Left forelimb (tissue), 1 donor: Measurements from ENCODE around the gene UNC80.
A peak's percentile ranks its signal among the peaks of the same experiment; 100 is the strongest.
"Not testable (repeated sequence)": the region's sequence is repeated elsewhere in the genome, so short reads cannot be mapped to it uniquely, and the experiment has no call there.

Experiments used
- DNase-seq: peaks from one replicate; pipeline ENCODE4 v3.0.0-alpha.2; 2018; ENCODE audit warnings: low spot score

Gene UNC80, protein sequence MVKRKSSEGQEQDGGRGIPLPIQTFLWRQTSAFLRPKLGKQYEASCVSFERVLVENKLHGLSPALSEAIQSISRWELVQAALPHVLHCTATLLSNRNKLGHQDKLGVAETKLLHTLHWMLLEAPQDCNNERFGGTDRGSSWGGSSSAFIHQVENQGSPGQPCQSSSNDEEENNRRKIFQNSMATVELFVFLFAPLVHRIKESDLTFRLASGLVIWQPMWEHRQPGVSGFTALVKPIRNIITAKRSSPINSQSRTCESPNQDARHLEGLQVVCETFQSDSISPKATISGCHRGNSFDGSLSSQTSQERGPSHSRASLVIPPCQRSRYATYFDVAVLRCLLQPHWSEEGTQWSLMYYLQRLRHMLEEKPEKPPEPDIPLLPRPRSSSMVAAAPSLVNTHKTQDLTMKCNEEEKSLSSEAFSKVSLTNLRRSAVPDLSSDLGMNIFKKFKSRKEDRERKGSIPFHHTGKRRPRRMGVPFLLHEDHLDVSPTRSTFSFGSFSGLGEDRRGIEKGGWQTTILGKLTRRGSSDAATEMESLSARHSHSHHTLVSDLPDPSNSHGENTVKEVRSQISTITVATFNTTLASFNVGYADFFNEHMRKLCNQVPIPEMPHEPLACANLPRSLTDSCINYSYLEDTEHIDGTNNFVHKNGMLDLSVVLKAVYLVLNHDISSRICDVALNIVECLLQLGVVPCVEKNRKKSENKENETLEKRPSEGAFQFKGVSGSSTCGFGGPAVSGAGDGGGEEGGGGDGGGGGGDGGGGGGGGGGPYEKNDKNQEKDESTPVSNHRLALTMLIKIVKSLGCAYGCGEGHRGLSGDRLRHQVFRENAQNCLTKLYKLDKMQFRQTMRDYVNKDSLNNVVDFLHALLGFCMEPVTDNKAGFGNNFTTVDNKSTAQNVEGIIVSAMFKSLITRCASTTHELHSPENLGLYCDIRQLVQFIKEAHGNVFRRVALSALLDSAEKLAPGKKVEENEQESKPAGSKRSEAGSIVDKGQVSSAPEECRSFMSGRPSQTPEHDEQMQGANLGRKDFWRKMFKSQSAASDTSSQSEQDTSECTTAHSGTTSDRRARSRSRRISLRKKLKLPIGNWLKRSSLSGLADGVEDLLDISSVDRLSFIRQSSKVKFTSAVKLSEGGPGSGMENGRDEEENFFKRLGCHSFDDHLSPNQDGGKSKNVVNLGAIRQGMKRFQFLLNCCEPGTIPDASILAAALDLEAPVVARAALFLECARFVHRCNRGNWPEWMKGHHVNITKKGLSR (N-terminal part only)

GRCh38 chr2:209771474-209772289 is at the start of gene UNC80:
Gene UNC80 (plus strand): TSS chr2:209771832. CDS start chr2:209772073, 241 bp downstream.
- peak; percentile 88 for DNase-seq

DNA sequence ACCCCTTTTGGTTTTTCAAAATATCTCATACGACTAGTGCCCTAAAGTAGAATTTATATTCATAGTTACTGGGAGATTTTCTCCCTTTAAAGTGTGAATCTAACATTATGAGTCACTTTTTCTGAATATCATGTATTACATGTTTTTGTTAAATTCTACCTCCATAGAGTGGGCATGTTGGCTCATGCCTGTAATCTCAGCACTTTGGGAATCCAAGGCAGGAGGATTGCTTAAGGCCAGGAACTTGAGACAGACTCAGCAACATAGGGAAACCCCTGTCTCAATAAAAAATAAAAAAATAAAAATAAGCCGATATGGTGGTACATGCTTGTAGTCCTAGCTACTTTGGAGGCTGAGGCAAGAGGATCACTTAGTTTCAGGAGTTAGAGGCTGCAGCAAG is 45.3 kb upstream of the UNC80 start:
- no peak for DNase-seq

- DNase-seq = no peak
Measured at GRCh38 chr2:209727077-209727476, 44.6 kb upstream of the UNC80 start.

GRCh38 chr2:209734805-209735204 is 36.8 kb upstream of the UNC80 start:
- DNase-seq = no peak

DNA sequence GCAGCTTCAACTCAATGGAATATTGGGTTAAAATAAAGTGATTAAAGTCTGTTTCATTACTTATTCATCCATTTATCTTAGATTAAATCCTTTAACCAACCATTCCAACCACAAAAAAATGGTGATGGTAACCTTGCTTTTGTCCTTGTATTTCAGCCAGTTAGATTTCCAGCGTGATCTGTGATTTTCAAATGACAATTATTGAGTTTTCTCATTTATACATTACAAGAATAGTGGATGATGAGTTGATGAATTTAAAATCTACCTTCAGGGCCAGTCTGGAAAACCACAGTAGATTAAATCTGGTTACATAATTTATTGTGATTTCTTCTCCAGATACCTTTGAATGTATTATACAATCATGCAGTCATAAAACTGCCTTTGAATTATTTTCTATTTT is 29.7 kb upstream of the UNC80 start:
- no peak for DNase-seq

- DNase-seq = no peak
Measured at GRCh38 chr2:209753020-209753419, 18.6 kb upstream of the UNC80 start.

- no peak for DNase-seq
Measured at GRCh38 chr2:209757163-209757562, 14.5 kb upstream of the UNC80 start.

GRCh38 chr2:209761566-209761965 is 10.1 kb upstream of the UNC80 start:
- DNase-seq = no peak

- no peak for DNase-seq
Measured at GRCh38 chr2:209762563-209762962, 9.1 kb upstream of the UNC80 start.

DNA sequence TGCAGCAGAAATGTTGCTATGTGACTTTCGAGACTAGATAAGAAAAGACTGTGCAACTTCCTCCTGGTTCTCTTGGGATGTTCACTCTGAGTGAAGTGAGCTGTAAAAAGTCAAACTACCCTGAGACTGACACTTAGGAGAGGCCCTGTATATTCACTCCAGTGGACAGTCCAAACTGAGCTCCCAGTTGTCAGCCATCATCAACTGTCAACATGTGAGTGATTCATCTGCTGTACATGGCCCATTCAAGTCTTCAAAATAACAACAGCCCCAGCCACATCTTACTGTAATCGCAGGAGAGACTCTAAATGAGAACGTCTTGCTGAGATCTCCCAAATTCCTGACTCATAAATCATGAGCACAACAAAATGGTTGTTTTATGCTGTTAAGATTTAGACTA is 8.5 kb upstream of the UNC80 start:
- no peak for DNase-seq

GRCh38 chr2:209766613-209767012 is 5.0 kb upstream of the UNC80 start:
- DNase-seq = no peak

- no peak for DNase-seq
Measured at GRCh38 chr2:209767316-209767715, 4.3 kb upstream of the UNC80 start.

DNA sequence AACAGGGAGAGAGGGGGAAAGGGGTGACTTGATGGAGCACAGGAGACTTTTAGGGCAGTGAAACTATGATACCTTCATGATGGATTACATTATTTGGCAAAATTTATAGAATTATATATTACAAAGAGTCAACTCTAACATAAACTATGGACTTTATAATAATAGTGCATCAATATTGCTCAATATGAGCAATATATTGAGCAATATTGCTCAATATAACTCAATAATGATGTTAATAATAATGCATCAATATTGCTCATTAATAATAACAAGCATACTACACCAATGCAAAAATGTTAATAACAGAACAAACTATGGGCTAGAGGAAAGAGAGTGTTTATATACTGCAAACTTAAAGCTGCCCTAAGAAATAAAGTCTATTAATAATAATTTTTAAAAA is 3.1 kb upstream of the UNC80 start:
- no peak for DNase-seq

DNA sequence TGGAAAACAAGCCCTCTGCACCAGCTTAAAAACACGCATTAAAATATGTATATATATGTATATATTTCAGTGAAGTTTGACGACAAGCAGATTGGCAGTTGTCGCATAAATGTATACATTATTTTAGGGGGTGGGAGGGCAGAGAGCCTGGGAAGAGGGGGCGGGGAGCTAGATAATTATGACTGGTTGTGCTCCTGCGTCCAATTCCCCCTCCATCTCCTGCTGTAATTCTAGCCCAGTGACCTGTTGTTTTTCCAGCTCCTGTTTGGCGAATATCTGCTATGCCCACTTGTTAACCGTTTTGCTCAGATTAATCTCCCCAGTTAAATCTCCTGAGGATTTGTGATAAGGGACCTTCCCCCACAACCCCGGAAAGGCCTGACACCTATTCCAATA is 656 bp downstream of the UNC80 start:
- DNase-seq = no peak

DNA sequence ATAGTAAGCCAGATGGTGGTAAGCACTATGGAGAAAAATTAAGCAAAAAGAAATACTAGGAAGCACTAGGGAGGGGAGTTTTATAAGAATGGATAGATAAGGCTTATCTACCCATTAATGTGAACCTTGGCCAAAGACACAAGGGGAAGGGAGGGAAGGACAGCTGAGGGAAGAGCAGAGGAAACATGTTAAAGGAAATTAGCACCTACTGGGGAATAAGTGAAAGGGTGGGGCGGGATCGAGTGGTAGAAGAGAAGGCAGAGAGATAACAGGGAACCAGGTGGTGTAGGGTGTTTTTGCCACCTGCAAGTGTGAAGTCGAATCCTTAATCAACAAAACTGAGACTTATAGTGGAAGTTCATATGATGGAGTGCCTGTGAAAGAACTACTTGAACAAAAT is 1.7 kb downstream of the UNC80 start:
- no peak for DNase-seq

DNA sequence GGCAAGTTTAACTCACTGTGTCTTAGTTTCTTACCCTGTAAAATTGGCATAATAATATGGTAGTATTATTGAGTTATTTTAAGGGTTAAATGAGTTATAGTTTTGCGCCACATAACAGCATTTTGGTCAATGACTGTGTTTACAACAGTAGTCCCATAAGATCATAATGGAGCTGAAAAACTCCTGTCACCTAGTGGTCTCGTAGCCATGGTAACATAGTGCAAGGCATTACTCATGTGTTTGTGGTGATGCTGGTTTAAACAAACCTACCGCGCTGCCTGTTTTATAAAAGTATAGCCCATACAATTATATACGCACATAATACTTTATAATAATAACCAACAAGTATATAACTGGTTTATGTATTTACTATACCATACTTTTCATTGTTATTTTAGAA is 15.8 kb downstream of the UNC80 start:
- no peak for DNase-seq

- DNase-seq = no peak
Measured at GRCh38 chr2:209788925-209789324, 17.3 kb downstream of the UNC80 start.

DNA sequence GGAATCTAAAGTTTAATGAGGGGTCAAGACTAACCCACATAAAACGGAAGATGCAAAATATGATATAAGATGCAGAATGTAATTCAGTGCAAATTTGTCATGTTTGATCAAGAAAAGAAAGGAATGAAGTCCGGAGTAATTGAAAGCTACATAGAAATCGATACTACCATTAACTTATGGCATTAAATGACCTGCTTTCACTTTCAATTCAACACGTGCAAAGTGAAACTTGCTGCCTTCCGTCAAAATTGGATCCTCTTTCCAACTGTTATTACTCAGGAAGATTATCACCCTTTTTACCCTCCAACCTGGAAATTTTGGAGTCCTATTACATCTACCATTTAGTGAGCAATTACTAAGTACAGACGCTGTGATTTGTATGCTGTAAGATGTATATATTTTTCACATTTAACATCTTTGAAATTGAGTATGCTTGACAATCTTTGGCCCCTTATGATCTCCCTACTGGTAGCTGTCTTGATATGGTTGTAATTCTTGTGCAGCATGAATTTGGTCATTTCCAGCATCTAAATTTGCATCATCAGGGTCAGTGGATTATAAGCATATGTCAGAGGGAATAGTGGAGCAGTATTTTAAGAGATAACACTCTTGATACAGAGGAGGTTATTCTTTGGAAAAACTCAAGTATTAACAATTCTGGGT is 18.6 kb downstream of the UNC80 start:
- DNase-seq = no peak

- DNase-seq = no peak
Measured at GRCh38 chr2:209791151-209791550, 19.5 kb downstream of the UNC80 start.

DNA sequence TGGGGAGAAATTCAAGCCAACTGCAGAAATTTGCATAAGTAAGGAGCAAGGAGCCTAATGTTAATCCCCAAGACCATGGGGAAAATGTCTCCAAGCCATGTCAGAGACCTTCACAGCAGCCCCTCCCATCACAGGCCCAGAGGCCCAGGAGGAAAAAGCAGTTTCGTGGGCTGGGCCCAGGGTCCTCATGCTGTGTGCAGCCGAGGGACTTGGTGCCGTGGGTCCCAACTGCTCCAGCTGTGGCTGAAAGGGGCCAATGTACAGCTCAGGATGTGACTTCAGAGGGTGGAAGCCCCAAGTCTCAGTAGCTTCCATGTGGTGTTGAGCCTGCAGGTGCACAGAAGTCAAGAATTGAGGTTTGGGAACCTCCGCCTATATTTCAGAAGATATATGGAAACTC is 23.8 kb downstream of the UNC80 start:
- not testable (repeated sequence) for DNase-seq

- no peak for DNase-seq
Measured at GRCh38 chr2:209805351-209805750, 33.7 kb downstream of the UNC80 start.
